GM23338 (cell line): ENCODE results near the gene MYO7B.

Experiments used
- CREB1 ChIP-seq: fragments of 250-450 bp; sonication (Bioruptor Pico); IDR thresholded peaks from 2 replicates; pipeline ENCODE4 v1.5.0; 2020; ENCODE audit warnings: low read depth, mild to moderate bottlenecking, moderate library complexity
- CTCF ChIP-seq, 2 experiments: fragments of 200-600 bp in 1 of 2; sonication (generic) in 1 of 2; conservative IDR thresholded peaks; 2 replicates each; pipeline versions ENCODE4 v1.5.1 to v1.6.1; 2016 to 2017; ENCODE audit warnings: antibody characterized with exemption in 2 of 2, low read depth in 2 of 2, mild to moderate bottlenecking in 2 of 2, moderate library complexity in 1 of 2
- EZH2 ChIP-seq: fragments of 200-600 bp; sonication (generic); IDR thresholded peaks from one replicate; pipeline ENCODE4 v1.8.0; 2017; ENCODE audit warnings: antibody characterized with exemption, mild to moderate bottlenecking, low read depth; ENCODE audit not compliant: unreplicated experiment
- EZH2phosphoT487 ChIP-seq: fragments of 200-600 bp; sonication (generic); IDR thresholded peaks from one replicate; pipeline ENCODE4 v1.8.1; 2018; ENCODE audit warnings: antibody characterized with exemption; ENCODE audit not compliant: unreplicated experiment
- JUNB ChIP-seq: IDR thresholded peaks from one replicate; pipeline ENCODE4 v1.6.1; 2016; ENCODE audit warnings: antibody characterized with exemption; ENCODE audit not compliant: unreplicated experiment
- POLR2AphosphoS5 ChIP-seq: IDR thresholded peaks from 2 replicates; pipeline ENCODE4 v1.6.1; 2016; ENCODE audit warnings: antibody characterized with exemption, low read depth
- REST ChIP-seq: IDR thresholded peaks from one replicate; pipeline ENCODE4 v1.6.1; 2018; ENCODE audit warnings: antibody characterized with exemption; ENCODE audit not compliant: unreplicated experiment
- ZNF114 ChIP-seq: fragments of 250-450 bp; sonication (Bioruptor Pico); IDR thresholded peaks from 2 replicates; pipeline ENCODE4 v1.5.0; 2020; ENCODE audit warnings: mild to moderate bottlenecking, moderate library complexity
- ZNF331 ChIP-seq: fragments of 250-450 bp; sonication (Bioruptor Pico); IDR thresholded peaks from 2 replicates; pipeline ENCODE4 v1.5.0; 2020; ENCODE audit warnings: low read depth, mild to moderate bottlenecking, moderate library complexity

- TF ChIP-seq POLR2AphosphoS5 (no peak), EZH2 (no peak), CTCF (conservative IDR thresholded peaks at IDR 0.05; ENCODE audit: low read depth in 2 of 2) (no peak), EZH2phosphoT487 (no peak), REST (no peak), ZNF331 (CRISPR knock-in tag) (no peak), CREB1 (CRISPR knock-in tag) (no peak), JUNB (no peak), ZNF114 (CRISPR knock-in tag) (no peak)
Observed at GRCh38 chr2:127658641-127659407, 123.3 kb downstream of the MYO7B start.
